GM18873 (cell line): Measurements from ENCODE around the gene KBTBD2.
A peak's percentile ranks its signal among the peaks of the same experiment; 100 is the strongest.
"Not testable (repeated sequence)": the region's sequence is repeated elsewhere in the genome, so short reads cannot be mapped to it uniquely, and the experiment has no call there.

Source experiments
- ATAC-seq: cut with Tn5 transposase; IDR thresholded peaks from one replicate; pipeline ENCODE4 v1.9.1; 2021; ENCODE audit warnings: mild to moderate bottlenecking, moderate library complexity, moderate number of reproducible peaks; ENCODE audit not compliant: unreplicated experiment, low FRiP score

KBTBD2 gene

DNA sequence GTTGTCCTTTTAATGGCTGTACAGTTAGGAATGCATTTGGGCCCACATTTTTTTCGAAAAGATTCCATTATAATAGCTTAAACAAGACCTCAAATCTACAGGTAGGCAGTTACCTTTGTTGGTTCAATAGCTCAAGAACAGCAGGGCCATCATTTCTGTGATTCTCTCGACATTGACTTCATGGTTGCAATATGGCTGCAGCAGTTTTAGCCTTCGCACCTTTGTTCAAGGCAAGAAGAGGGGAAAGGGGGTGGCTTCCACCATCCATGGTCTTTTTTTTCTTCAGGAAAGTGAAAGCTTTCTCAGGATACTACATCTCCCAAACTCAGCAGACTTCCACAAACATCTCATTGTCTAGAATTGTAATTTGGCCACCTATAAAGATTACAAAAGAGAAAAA lies 2.2 kb upstream of the KBTBD2 start:
- no peak for ATAC-seq

DNA sequence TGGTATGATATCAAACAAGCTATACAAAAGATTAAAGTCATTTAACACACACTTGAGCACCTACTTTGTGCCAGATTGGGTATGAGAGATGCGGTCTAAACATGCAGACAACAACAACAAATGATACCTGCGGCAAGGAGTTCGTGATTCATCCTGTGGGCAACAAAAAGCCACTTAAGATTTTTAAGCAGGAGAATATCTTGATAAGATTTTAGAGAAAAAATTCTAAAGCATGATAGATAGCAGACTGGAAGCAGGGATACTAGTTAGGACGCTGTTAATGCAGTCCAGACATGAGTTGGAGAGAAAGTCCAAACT lies 1.6 kb upstream of the KBTBD2 start:
- no peak for ATAC-seq

DNA sequence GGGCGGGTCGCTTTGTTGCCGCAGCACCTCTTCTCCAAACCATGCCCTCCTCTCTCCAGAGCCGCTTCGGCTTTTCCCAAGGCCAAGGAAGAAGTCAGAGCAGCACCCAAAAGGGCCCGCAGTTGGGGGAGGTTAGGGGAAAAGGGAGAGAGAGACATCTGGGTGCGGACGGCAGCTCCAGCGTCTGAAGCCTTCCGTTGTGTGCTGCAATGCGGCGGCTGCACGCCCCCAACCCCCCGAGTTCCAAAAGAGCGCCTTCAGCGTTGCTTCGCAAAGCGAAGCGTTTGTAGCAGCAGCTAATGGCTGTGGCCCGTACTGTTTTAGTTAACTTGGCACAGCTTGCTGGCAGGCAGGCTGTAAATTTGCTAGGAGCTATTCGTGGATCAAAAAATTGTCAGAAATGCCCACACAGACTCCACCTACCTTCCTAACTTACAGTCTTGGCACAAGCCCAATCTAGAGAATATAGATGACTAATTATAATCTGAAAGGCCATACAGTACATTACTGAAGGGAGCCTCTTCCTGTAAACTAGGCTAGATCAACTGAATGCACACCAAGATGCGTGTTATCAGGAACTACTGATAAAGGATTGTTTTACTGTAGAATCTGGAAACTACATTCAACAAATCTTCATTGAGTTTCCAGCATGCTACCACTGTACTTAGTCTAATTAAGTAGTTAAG lies 1.1 kb upstream of the KBTBD2 start:
- no peak for ATAC-seq

DNA sequence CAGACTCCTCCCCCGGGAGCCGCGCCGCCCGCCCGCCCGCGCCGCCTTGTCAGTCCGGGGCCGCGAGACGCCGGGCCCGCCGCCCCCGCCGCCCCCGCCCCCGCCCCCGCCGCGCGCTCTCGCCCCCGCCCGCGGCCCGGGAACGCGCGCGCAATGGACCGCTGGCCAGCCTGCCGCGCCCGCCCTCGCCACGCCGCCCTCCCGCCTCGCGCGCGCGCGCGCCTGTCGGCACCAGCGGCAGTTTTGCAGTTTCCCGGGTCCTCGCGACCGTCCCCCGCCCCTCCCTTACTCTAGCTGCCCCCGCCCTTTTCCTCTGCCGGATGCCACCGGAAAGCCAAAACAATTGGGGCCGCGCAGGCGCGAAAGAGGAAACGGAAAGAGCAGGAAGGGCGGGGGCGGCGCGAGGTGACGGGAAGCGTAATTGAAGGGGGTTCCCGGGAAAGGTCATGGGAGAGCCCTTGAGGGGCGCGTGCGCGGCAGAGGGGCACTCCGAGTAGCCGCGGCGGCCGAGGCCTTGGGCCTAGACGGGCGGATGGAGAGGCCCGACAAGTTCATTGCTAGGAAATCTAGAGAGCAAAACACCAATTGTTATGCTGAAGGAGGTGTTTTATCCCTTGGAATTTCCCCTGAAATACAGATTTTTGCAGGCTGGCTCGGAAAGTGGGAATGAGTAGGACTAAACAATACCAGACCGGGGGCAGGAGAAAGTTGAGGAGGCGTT lies 400 bp upstream of the KBTBD2 start:
- ATAC-seq, result peak; percentile 54

DNA sequence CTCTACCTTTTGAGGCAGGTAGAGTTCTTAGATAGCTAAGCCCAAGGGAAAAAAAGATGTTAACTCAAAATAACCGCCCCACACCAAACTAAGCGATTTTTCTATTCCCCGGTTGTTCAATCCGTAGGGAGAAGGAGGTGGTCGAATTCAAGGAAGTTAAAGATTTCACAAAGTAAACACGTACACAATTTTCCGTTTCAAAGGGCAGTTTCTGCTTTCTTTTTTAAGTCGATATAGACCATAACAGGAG lies 842 bp downstream of the KBTBD2 start:
- no peak for ATAC-seq

- ATAC-seq, result peak; percentile 42
Observed at GRCh38 chr7:32890010-32890792, 1.4 kb downstream of the KBTBD2 start.

- ATAC-seq, result no peak
Observed at GRCh38 chr7:32888505-32888904, 3.1 kb downstream of the KBTBD2 start.

DNA sequence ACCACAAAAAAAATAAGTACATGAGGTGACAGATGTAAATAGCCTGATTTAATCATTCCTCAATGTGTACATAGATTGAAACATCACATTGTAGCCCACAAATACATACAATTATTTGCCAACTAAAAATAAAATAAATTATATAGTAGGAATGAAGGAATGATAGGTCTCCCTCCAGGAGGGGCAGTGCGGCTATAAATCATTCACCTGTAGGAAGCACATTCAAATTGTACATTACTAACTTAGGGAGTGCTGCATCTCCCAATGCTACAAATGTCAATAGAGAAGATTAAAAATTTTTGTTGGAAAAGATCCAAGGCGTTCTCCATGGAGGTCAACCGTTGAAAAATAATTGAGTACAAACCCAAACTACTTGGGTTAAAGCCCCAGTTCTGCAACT lies 4.2 kb downstream of the KBTBD2 start:
- no peak for ATAC-seq

- no peak for ATAC-seq
Observed at GRCh38 chr7:32881074-32881982, 10.2 kb downstream of the KBTBD2 start.

GRCh38 chr7:32879460-32879859 lies 12.1 kb downstream of the KBTBD2 start:
- no peak for ATAC-seq

DNA sequence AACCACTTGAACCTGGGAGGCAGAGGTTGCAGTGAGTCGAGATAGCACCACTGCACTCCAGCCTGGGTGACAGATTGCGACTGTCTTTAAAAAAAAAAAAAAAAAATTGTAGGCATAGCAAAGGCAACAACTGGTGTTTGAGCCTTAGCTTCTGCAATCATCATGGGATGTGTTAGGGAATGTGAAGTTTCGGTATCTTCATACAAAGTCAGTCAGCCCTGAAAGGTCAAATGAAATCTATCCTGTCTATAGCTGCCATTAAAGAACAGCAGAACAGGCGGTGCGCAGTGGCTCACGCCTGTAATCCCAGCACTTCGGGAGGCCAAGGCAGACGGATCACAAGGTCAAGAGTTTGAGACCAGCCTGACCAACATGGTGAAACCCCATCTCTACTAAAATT lies 13.5 kb downstream of the KBTBD2 start:
- not testable (repeated sequence) for ATAC-seq

DNA sequence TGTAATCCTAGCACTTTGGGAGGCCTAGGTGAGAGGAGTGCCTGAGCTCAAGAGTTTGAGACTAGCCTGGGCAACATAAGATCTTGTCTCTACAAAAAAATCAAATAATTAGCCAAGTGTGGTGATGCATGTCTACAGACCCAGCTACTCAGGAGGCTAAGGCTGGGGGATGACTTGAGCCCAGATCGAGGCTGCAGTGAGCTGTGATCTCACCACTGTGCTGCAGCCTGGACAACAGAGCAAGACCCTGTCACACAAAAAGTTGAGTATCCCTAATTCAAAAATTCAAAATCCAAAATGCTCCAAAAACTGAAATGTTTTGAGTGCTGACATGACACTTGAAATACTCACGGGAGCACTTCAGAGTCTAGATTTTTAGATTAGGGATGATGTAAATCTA lies 19.1 kb downstream of the KBTBD2 start:
- no peak for ATAC-seq

- no peak for ATAC-seq
Observed at GRCh38 chr7:32871624-32872371, 19.8 kb downstream of the KBTBD2 start.

GRCh38 chr7:32870298-32870697 lies 21.3 kb downstream of the KBTBD2 start:
- no peak for ATAC-seq

DNA sequence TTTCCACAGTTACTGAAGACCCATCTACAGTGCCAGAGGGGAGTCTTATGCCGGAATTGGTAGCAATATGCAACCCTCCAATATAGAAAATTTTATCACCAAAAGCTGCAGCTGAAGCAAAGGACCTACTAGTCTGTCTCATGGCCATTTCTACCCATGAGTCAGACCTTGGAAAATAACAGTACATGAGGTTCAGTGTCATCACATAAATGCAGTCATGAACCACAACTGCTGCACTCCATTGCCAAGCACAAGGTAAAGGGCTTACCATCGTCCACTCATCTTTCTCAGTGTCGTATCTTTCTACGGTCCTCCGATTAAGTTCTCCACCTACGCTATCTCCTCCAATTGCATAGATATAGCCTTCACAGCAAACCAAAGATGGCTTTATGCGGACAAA lies 21.8 kb downstream of the KBTBD2 start:
- no peak for ATAC-seq

GRCh38 chr7:32868116-32868515 lies 23.4 kb downstream of the KBTBD2 start:
- no peak for ATAC-seq

DNA sequence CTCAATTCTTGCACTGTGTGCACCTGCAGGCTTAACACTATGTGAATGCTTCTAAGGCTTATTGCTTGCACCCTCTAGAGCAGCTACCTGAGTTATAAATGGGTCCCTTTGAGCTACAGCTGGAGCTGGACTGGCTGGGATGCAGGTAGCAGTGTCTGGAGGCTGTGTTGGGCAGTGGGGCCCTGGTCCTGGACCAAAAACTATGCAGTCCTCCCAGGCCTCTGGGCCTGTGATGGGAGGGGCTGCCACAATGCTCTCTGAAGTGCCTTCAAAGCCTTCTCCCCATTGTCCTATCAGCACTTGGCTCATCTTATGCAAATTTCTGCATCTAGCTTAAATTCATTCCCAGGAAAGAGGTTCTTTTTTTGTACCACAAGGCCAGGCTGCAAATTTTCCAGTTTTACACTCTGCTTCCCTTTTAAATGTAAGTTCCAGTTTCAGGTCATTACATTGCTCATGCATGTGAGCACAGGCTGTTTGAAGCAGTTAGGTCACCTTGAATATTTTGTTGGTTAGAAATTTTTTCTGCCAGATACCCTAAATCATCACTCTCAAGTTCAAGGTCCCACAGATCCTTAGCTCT lies 26.0 kb downstream of the KBTBD2 start:
- no peak for ATAC-seq

GRCh38 chr7:32863872-32864271 lies 27.7 kb downstream of the KBTBD2 start:
- ATAC-seq, result not testable (repeated sequence)

DNA sequence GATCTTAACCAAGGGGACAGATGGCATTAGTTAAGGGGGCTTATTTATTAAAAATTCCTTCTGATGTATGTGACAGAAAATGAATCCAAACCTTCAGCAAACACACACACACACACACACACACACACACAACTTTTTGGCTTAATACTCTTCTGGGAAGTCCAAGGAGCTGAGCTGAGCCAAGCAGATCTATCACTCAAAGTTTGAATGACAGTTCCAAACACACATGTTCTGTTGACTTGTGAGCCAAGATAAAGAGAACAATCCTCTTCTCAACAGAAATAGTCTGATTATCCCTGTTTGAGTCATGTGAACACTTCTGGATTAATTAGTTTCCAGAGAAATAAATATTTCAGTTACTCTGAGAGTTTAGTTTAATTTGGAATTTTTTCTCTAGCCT lies 31.5 kb downstream of the KBTBD2 start:
- no peak for ATAC-seq

DNA sequence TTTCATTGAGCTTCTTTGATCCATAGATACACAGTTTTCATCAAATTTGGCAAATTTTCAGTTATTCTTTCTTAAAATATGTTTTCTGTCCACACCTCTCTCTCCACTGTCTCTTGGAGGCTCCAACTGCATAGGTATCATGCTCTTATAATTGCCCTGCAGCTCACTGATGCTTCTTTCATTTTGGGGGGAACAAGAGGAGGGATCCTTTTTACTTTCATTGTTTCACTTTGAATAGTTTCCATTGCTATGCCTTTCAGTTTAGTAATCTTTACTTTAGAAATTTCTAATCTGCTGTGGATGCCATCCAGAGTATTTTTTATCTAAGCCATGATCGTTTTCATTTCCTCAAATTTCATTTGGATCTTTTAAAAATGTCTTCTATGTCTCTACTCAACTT lies 32.9 kb downstream of the KBTBD2 start:
- no peak for ATAC-seq
